Spleen (tissue), 11 donors: ENCODE data around the gene EDRF1. TPM values are rescaled to one million over a fixed set of nuclear protein-coding genes. Genes with fewer than 3 reads are reported as not detected.
"Not testable (repeated sequence)": the region's sequence is repeated elsewhere in the genome, so short reads cannot be mapped to it uniquely, and the experiment has no call there.

Experiments used
- DNase-seq: peaks from one replicate; pipeline ENCODE4 v3.0.0-alpha.2; 2020
- H3K27ac ChIP-seq, 8 donors: fragments of 200-600 bp; sonication (generic) in 7 of 8; 1 replicate in 4 of 8; 2 replicates in 4 of 8; pipeline versions ENCODE4 v1.5.0 to v1.8.0; 2016 to 2021; ENCODE audit warnings: inconsistent platforms in 4 of 8, mild to moderate bottlenecking in 4 of 8, moderate library complexity in 1 of 8
- H3K27me3 ChIP-seq, 7 donors: fragments of 200-600 bp; sonication (generic) in 6 of 7; replicated peaks in 1 of 7; 1 replicate in 4 of 7; 2 replicates in 3 of 7; pipeline versions ENCODE4 v1.5.0 to v1.8.0; 2016 to 2021; ENCODE audit warnings: inconsistent platforms in 3 of 7, mild to moderate bottlenecking in 1 of 7
- H3K36me3 ChIP-seq, 6 donors: fragments of 200-600 bp; sonication (generic) in 5 of 6; 1 replicate in 4 of 6; 2 replicates in 2 of 6; pipeline versions ENCODE4 v1.5.0 to v1.8.0; 2016 to 2021; ENCODE audit warnings: inconsistent platforms in 2 of 6
- H3K4me1 ChIP-seq, 6 donors: fragments of 200-600 bp; sonication (generic) in 5 of 6; 1 replicate in 3 of 6; 2 replicates in 3 of 6; pipeline versions ENCODE4 v1.5.0 to v1.8.0; 2016 to 2021; ENCODE audit warnings: inconsistent platforms in 3 of 6
- H3K4me3 ChIP-seq, 8 donors: fragments of 200-600 bp; sonication (generic) in 7 of 8; 1 replicate in 4 of 8; 2 replicates in 4 of 8; pipeline versions ENCODE4 v1.5.0 to v1.8.0; 2016 to 2021; ENCODE audit warnings: inconsistent platforms in 4 of 8, mild to moderate bottlenecking in 4 of 8, moderate library complexity in 2 of 8
- H3K9me3 ChIP-seq, 8 donors: fragments of 200-600 bp; sonication (generic) in 7 of 8; 1 replicate in 4 of 8; 2 replicates in 4 of 8; pipeline versions ENCODE4 v1.5.0 to v1.8.0; 2016 to 2021; ENCODE audit warnings: inconsistent platforms in 4 of 8
- POLR2A ChIP-seq, 3 donors: fragments of 450-650 bp; IDR thresholded peaks; one replicate each; pipeline ENCODE4 v1.5.1; 2017; ENCODE audit warnings: antibody characterized with exemption in 3 of 3, mild to moderate bottlenecking in 1 of 3
- POLR2AphosphoS5 ChIP-seq, 3 donors: sonication (generic); formaldehyde crosslinking; IDR thresholded peaks; one replicate each; pipeline ENCODE4 v1.5.1; 2017; ENCODE audit warnings: antibody characterized with exemption in 3 of 3
- WGBS, 5 donors: extraction: QIAGEN DNeasy Blood & Tissue Kit in 3 of 5; methylation state at CpG; one replicate each; pipeline versions ENCODE4 v1.1.5 to v1.1.7; 2013 to 2018; 5-methylcytosine and 5-hydroxymethylcytosine counted together
- intact Hi-C: fragments of 100-400 bp; cut with DNase I; formaldehyde crosslinking; loops from one replicate; pipeline ENCODE4 v1.15.0; 2023; ENCODE audit warnings: low total_unique reads
- polyA plus RNA-seq, 3 donors: library from polyadenylated mRNA; stranded (reverse); fragments of 200-250 nt; gene quantifications; one replicate each; pipeline ENCODE4 v1.2.1, GENCODE V29; 2013
- total RNA-seq, 7 donors: library from RNA; depleted of rRNA in 3 of 7; stranded (reverse); fragments of >200 nt in 3 of 7; fragmentation: NEBNext Ultra II Directional in 4 of 7; extraction: Animal tissue kit (Norgen Biotek cat#: 25700) in 4 of 7; gene quantifications; one replicate each; pipeline versions ENCODE4 v1.1.0 to v1.2.1, GENCODE V29; 2016 to 2021
- TF ChIP-seq, protein P1 (sequence below), 11 experiments: fragments of 200-600 bp in 7 of 11; fragments of 450-650 bp in 4 of 11; sonication (generic) in 4 of 11; IDR thresholded peaks in 8 of 11; conservative IDR thresholded peaks in 3 of 11; 1 replicate in 7 of 11; 2 replicates in 4 of 11; pipeline versions ENCODE4 v1.4.0 to v1.8.0; 2016 to 2021; ENCODE audit warnings: antibody characterized with exemption in 11 of 11, inconsistent platforms in 4 of 11, mild to moderate bottlenecking in 1 of 11
- donor health status: healthy with polysubstance abuse.
- donor health status: DM: no; HTN: no; CAD: no; lungs with moderate emphysema.
- donor health status: DM: no; HTN: no; CAD: no.
- donor health status: Bipolar disorder and iron deficiency.
- donor health status: healthy.
- donor health status: DM: no; HTN: no; CAD: no.
- donor health status: DM: yes; HTN: yes; CAD: no.

Gene EDRF1
- total and polyA plus RNA-seq, 10 donors = 17.8 to 47.5 (median 34.3) TPM

DNA sequence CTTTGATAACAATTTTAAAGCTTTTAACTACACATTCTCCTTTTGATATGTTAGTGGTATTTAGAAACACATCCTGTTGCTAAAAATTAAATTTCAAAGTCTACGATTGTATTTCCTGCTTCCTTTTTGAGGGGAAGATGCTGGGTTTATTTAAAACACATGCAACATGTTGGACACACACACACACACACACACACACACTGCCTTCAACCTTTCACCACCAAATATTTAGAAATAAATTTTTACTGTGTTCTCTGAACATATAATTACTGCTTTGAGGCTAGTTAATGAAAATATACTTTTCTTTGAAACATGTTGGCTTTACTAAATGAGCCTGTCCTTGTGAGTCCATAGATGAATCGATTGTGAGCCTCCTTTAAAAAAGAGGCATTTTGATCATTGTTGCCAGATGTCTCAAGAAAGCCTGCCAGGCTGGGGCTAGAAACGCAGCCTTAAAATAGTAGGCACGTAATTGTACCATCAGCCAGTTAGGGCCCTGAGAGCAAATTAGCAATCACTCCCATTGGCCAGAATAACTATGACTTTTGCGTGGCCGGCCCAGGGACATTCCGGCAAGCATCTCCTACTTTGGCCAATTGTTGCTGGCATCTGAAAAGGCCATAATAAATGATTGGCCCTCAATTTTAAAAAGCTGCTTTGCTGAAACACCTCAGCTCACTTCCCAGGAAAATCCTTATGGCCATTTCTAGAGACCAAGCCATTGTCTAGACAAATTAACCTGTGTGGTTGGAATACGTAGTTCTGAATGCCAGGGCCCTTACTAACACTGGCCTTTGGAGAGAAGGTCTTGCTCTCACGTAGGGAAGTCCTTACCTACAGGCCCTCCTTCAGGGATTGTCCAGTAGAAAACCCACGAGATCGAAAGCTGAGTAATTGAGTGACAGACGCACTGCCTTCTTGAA is 26.6 kb upstream of the EDRF1 start:
- Histone ChIP-seq H3K27ac (no peak overlapping the region), H3K4me3 (no peak overlapping the region), H3K9me3 (no peaks in the 10 kb centered on the region), H3K4me1 (no peaks in the 10 kb centered on the region), H3K36me3 (no peaks in the 10 kb centered on the region), H3K27me3 (peaks cover 0 to 13% (median 0%) of the 10 kb centered on the region in 7 donors)
- no peak for TF ChIP-seq POLR2A (IDR thresholded peaks at IDR 0.05)
- no peak for TF ChIP-seq POLR2AphosphoS5 (IDR thresholded peaks at IDR 0.05)
- TF ChIP-seq, protein P1, sequence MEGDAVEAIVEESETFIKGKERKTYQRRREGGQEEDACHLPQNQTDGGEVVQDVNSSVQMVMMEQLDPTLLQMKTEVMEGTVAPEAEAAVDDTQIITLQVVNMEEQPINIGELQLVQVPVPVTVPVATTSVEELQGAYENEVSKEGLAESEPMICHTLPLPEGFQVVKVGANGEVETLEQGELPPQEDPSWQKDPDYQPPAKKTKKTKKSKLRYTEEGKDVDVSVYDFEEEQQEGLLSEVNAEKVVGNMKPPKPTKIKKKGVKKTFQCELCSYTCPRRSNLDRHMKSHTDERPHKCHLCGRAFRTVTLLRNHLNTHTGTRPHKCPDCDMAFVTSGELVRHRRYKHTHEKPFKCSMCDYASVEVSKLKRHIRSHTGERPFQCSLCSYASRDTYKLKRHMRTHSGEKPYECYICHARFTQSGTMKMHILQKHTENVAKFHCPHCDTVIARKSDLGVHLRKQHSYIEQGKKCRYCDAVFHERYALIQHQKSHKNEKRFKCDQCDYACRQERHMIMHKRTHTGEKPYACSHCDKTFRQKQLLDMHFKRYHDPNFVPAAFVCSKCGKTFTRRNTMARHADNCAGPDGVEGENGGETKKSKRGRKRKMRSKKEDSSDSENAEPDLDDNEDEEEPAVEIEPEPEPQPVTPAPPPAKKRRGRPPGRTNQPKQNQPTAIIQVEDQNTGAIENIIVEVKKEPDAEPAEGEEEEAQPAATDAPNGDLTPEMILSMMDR (IDR thresholded peaks at IDR 0.05 in 8 of 11, conservative IDR thresholded peaks at IDR 0.05 in 3 of 11) = no peak
- DNase-seq = no peak
- intact Hi-C loops = no loop called here
- 81 to 86% (median 83%) methylated on average over 12 of the region's 12 CpGs for WGBS, 5 donors

DNA sequence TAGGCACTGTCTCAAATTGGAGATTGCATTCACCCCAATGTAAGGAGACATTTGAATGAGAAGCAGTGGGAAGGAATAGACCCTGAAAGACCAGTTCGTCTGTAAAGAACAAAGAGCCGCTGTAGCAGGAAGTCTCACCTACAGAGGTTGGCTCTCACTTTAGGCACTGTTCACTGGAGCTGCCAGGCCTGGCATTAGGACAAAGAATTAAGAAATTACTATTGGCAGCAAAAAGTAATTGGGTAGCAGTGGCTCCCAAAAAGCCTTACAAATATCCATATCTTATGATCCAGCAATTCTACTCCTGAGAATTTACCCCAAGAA is 26.0 kb upstream of the EDRF1 start:
- 78 to 90% (median 82%) methylated on average over 2 of the region's 2 CpGs for WGBS, 5 donors

DNA sequence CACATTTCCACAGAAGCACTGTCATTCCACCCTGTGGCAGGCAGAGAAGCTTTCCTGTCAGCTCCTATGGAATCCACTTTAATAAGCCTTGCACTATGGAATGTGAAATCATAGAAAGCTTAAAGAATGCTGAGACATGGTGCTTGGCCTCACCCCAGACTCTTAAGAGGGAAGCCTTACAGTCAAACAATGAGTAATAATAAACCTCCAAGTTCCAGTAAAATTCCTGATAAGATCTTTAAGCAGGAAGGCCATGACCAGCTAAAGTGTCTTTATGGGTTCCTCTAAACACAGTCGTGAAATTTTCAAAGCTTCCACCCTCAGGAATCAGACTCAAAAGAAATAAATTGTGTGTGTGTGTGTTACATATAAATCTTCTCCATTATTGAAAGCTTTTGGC is 24.6 kb upstream of the EDRF1 start:
- 4 to 33% (median 11%) methylated on average over 1 of the region's 1 CpG for WGBS, 5 donors
- H3K27me3 ChIP-seq = peaks cover 0 to 5% (median 0%) of the 10 kb centered on the region in 7 donors
- no peak for DNase-seq
- no peaks in the 10 kb centered on the region for H3K4me1 ChIP-seq
- no peak for TF ChIP-seq POLR2AphosphoS5 (IDR thresholded peaks at IDR 0.05)
- TF ChIP-seq POLR2A (IDR thresholded peaks at IDR 0.05) = no peak
- TF ChIP-seq, protein P1 (IDR thresholded peaks at IDR 0.05 in 8 of 11, conservative IDR thresholded peaks at IDR 0.05 in 3 of 11) = no peak
- H3K27ac ChIP-seq = no peak overlapping the region
- no peaks in the 10 kb centered on the region for H3K36me3 ChIP-seq
- H3K4me3 ChIP-seq = no peak overlapping the region
- intact Hi-C loops = no loop called here
- H3K9me3 ChIP-seq = no peaks in the 10 kb centered on the region

More for the DNA sequence above, 26.0 kb upstream of the EDRF1 start:
- Histone ChIP-seq H3K27ac (no peak overlapping the region), H3K4me3 (no peak overlapping the region), H3K27me3 (peaks cover 0 to 13% (median 0%) of the 10 kb centered on the region in 7 donors), H3K36me3 (no peaks in the 10 kb centered on the region), H3K9me3 (no peaks in the 10 kb centered on the region), H3K4me1 (no peaks in the 10 kb centered on the region)
- intact Hi-C loops = no loop called here
- no peak for DNase-seq
- TF ChIP-seq, protein P1 (IDR thresholded peaks at IDR 0.05 in 8 of 11, conservative IDR thresholded peaks at IDR 0.05 in 3 of 11) = no peak
- TF ChIP-seq POLR2A (IDR thresholded peaks at IDR 0.05) (no peak), POLR2AphosphoS5 (IDR thresholded peaks at IDR 0.05) (no peak)

DNA sequence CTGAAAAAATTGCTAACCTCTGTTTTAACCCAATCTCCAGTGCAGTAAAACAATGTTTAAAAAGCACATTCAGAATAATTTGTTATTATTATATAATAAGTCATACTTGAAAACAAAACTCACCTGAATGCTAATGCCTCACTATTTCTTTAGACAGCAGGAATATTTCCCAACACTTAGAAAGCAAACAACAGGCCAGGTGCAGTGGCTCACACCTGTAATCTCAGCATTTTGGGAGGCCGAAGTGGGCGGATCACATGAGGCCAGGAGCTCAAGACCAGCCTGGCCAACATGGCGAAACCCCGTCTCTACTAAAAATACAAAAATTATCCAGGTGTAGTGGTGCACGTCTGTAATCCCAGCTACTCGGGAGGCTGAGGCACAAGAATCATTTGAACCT is 22.6 kb upstream of the EDRF1 start:
- H3K4me1 ChIP-seq, H3K27ac ChIP-seq, H3K4me3 ChIP-seq, H3K27me3 ChIP-seq, H3K9me3 ChIP-seq, intact Hi-C loops, H3K36me3 ChIP-seq, DNase-seq: not testable (repeated sequence)
- WGBS, 5 donors = 83 to 96% (median 90%) methylated on average over 6 of the region's 6 CpGs
